HepG2 (cell line): ENCODE results near the gene ATP8B1. TPM values are rescaled to one million over a fixed set of nuclear protein-coding genes. Genes with fewer than 3 reads are reported as not detected.
A peak's percentile ranks its signal among the peaks of the same experiment; 100 is the strongest.

Source experiments
- ATAC-seq: fragments of 200-7000 bp; cut with Tn5 transposase; 3 replicates; pipeline ENCODE4 v1.9.1; 2020; ENCODE audit warnings: mild to moderate bottlenecking, moderate library complexity
- BruUV-seq: library from RNA; stranded (reverse); fragments of 400-500 nt; replicated peaks from 2 replicates; lab custom pipeline; 2021; lab: Mats Ljungman, UMichigan
- CTCF ChIA-PET: fragments of 300-600 bp; formaldehyde crosslinking; extraction: SDS; loops from one replicate; lab custom pipeline; 2021; ENCODE audit warnings: low total read pairs, inconsistent platforms, low intra/inter-chr PET ratio; lab: Yijun Ruan, JAX
- POLR2A ChIA-PET: fragments of 350-600 bp; sonication (Branson Sonifier 250); formaldehyde crosslinking; loops from one replicate; lab custom pipeline; 2020; ENCODE audit warnings: antibody characterized with exemption, inconsistent platforms; lab: Yijun Ruan, JAX
- DNase-seq: peaks from one replicate; pipeline ENCODE4 v3.0.0-alpha.2; 2015; ENCODE audit warnings: low spot score
- FAIRE-seq: peaks from 3 replicates; lab custom pipeline; 2011; peaks lifted over from hg19 to GRCh38; lab: Jason Lieb, UNC
- H2AFZ ChIP-seq: one replicate; pipeline ENCODE4 v1.6.1; 2011; ENCODE audit warnings: low read length, inconsistent platforms
- H3K27ac ChIP-seq: fragments of 300-600 bp; 3 replicates; pipeline ENCODE4 v1.8.0; 2011; ENCODE audit warnings: mixed run types, mild to moderate bottlenecking, mixed read lengths, low read length, inconsistent platforms; ENCODE audit not compliant: insufficient read depth; ENCODE audit errors: extremely low read length
- H3K27me3 ChIP-seq, 2 experiments: fragments of 200-600 bp in 1 of 2; 2 replicates in 1 of 2; 3 replicates in 1 of 2; pipeline versions ENCODE4 v1.6.0 to v1.8.0; 2011; ENCODE audit warnings: low read length in 2 of 2, mild to moderate bottlenecking in 2 of 2, moderate library complexity in 2 of 2, inconsistent platforms in 1 of 2; ENCODE audit not compliant: insufficient read depth in 2 of 2, control insufficient read depth in 1 of 2
- H3K36me3 ChIP-seq, 2 experiments: fragments of 200-600 bp in 1 of 2; replicated peaks in 1 of 2; 2 replicates in 1 of 2; 3 replicates in 1 of 2; pipeline versions ENCODE4 v1.5.1 to v1.8.0; 2011; ENCODE audit warnings: low read length in 2 of 2, inconsistent platforms in 1 of 2; ENCODE audit not compliant: insufficient read depth in 2 of 2, control insufficient read depth in 1 of 2
- H3K4me1 ChIP-seq: 2 replicates; pipeline ENCODE4 v1.5.1; 2012; ENCODE audit warnings: low read length, inconsistent platforms; ENCODE audit not compliant: insufficient read depth
- H3K4me2 ChIP-seq: 2 replicates; pipeline ENCODE4 v1.6.0; 2011; ENCODE audit warnings: low read depth, low read length, inconsistent platforms
- H3K4me3 ChIP-seq, 3 experiments: fragments of 200-600 bp in 1 of 3; sonication (generic), shearing (Covaris generic) in 1 of 3; replicated peaks in 1 of 3; 2 replicates each; pipeline ENCODE4 v1.5.1; 2011 to 2016; ENCODE audit warnings: low read length in 3 of 3, inconsistent platforms in 2 of 3, low read depth in 2 of 3, mild to moderate bottlenecking in 2 of 3, control low read depth in 1 of 3, mixed read lengths in 1 of 3; ENCODE audit not compliant: insufficient read depth in 1 of 3
- H3K79me2 ChIP-seq: one replicate; pipeline ENCODE4 v1.6.1; 2011; ENCODE audit warnings: low read length, inconsistent platforms; ENCODE audit not compliant: insufficient read depth
- H3K9ac ChIP-seq: 2 replicates; pipeline ENCODE4 v1.6.0; 2011; ENCODE audit warnings: mild to moderate bottlenecking, low read depth, low read length, inconsistent platforms; ENCODE audit not compliant: insufficient read depth
- H3K9me3 ChIP-seq: 2 replicates; pipeline ENCODE4 v1.5.1; 2012; ENCODE audit warnings: mild to moderate bottlenecking, low read length
- H4K20me1 ChIP-seq: 2 replicates; pipeline ENCODE4 v1.6.0; 2011; ENCODE audit warnings: inconsistent platforms, mild to moderate bottlenecking, low read length, moderate library complexity; ENCODE audit not compliant: insufficient read depth
- HNF4G ChIP-seq, 2 experiments: sonication (generic) in 1 of 2; formaldehyde crosslinking in 1 of 2; IDR thresholded peaks; 2 replicates each; pipeline versions ENCODE4 v1.4.0 to v1.6.1; 2011 to 2020; ENCODE audit warnings: borderline replicate concordance in 2 of 2, low read depth in 2 of 2, mild to moderate bottlenecking in 2 of 2, low read length in 1 of 2, missing genetic modification reagents in 1 of 2, moderate library complexity in 1 of 2
- HNRNPLL ChIP-seq: fragments of 200-400 bp; formaldehyde crosslinking; IDR thresholded peaks from 2 replicates; pipeline ENCODE4 v1.6.1; 2017; ENCODE audit warnings: mild to moderate bottlenecking, low read depth, low read length; ENCODE audit not compliant: poor library complexity, severe bottlenecking
- JARID2 ChIP-seq: sonication (generic); formaldehyde crosslinking; IDR thresholded peaks from 2 replicates; pipeline ENCODE4 v1.8.1; 2023; ENCODE audit warnings: missing genetic modification reagents, inconsistent platforms; ENCODE audit not compliant: insufficient replicate concordance
- PTBP1 ChIP-seq: fragments of 200-400 bp; formaldehyde crosslinking; IDR thresholded peaks from 2 replicates; pipeline ENCODE4 v1.6.1; 2018; ENCODE audit warnings: low read length, low read depth; ENCODE audit not compliant: poor library complexity, severe bottlenecking
- RNF219 ChIP-seq: sonication (generic); formaldehyde crosslinking; IDR thresholded peaks from 2 replicates; pipeline ENCODE4 v1.5.0; 2020; ENCODE audit warnings: mild to moderate bottlenecking, missing genetic modification reagents
- SIN3A ChIP-seq: IDR thresholded peaks from 2 replicates; pipeline ENCODE4 v1.6.1; 2011; ENCODE audit warnings: low read depth, mild to moderate bottlenecking, control low read depth, low read length, borderline replicate concordance
- STAT6 ChIP-seq: sonication (generic); formaldehyde crosslinking; IDR thresholded peaks from 2 replicates; pipeline ENCODE4 v1.4.0; 2020; ENCODE audit warnings: missing genetic modification reagents, mild to moderate bottlenecking, borderline replicate concordance
- ZBTB39 ChIP-seq: sonication (generic); formaldehyde crosslinking; IDR thresholded peaks from 2 replicates; pipeline ENCODE4 v1.5.0; 2020; ENCODE audit warnings: missing genetic modification reagents
- ZFY ChIP-seq: sonication (generic); formaldehyde crosslinking; IDR thresholded peaks from 2 replicates; pipeline ENCODE4 v1.4.0; 2020; ENCODE audit warnings: missing genetic modification reagents
- ZGPAT ChIP-seq: IDR thresholded peaks from 2 replicates; pipeline ENCODE4 v1.6.1; 2016; ENCODE audit warnings: mild to moderate bottlenecking
- ZNF225 ChIP-seq: sonication (generic); formaldehyde crosslinking; IDR thresholded peaks from 2 replicates; pipeline ENCODE4 v1.4.0; 2020; ENCODE audit warnings: mild to moderate bottlenecking, missing genetic modification reagents
- WGBS: methylation state at CpG from one replicate; pipeline ENCODE4 v1.1.6; 2017; ENCODE audit warnings: low lambda C conversion rate; 5-methylcytosine and 5-hydroxymethylcytosine counted together
- in situ Hi-C: cut with HindIII; loops from 2 replicates; pipeline ENCODE4 v1.10.0; 2017; ENCODE audit warnings: low pct_unique_long_range_greater_than_20kb; ENCODE audit not compliant: extremely low pct_ligation_motif_present
- intact Hi-C: fragments of 100-400 bp; cut with micrococcal nuclease; formaldehyde crosslinking; loops from one replicate; pipeline ENCODE4 v1.10.0; 2022; ENCODE audit not compliant: unreplicated experiment
- polyA plus RNA-seq, 8 experiments: library from polyadenylated mRNA; depleted of rRNA in 3 of 8; stranded (reverse) in 7 of 8; unstranded in 1 of 8; fragments of >200 nt; fragmentation: Illumina TruSeq in 4 of 8; extraction: Trizol in 4 of 8; gene quantifications; 2 replicates each; pipeline versions ENCODE4 v1.2.1 to v1.2.3, GENCODE V29; 2011 to 2016; ENCODE audit warnings: low read depth in 4 of 8, missing spikeins in 1 of 8, mixed read lengths in 1 of 8; ENCODE audit not compliant: insufficient read depth in 1 of 8
- total RNA-seq, 5 experiments: library from RNA; depleted of rRNA; stranded (reverse); fragments of >200 nt; fragmentation: Illumina TruSeq; extraction: Trizol; gene quantifications; 2 replicates each; pipeline ENCODE4 v1.2.3, GENCODE V29; 2016; ENCODE audit warnings: low read depth in 1 of 5

The ATP8B1 gene
- total and polyA plus RNA-seq, 2 of the 13 experiments (the other 11 are each of a cell fraction or from before 2014, with no cell fraction given) = 2.8 to 4.0 TPM

GRCh38 chr18:57798713-57799373 lies 4.3 kb downstream of the ATP8B1 start (continued):
- TF ChIP-seq HNF4G (IDR thresholded peaks at IDR 0.05; ENCODE audit: borderline replicate concordance, low read depth, low read length) (peak; percentile 73), HNF4G (CRISPR knock-in tag; IDR thresholded peaks at IDR 0.05; ENCODE audit: borderline replicate concordance, low read depth) (no peak), ZBTB39 (CRISPR knock-in tag) (0 out of 2 replicates have a peak, but pooled peaks have one; percentile 31)

GRCh38 chr18:57797209-57797651 lies 5.9 kb downstream of the ATP8B1 start:
- Histone ChIP-seq H3K27ac (peak overlapping the region; percentile 74), H4K20me1 (no peaks in the 10 kb centered on the region), H2AFZ (no peak overlapping the region), H3K27me3 (no peaks in the 10 kb centered on the region; a peak in 1 of 5 replicates), H3K9me3 (no peaks in the 10 kb centered on the region), H3K79me2 (peaks cover 21% of the 10 kb centered on the region), H3K9ac (peak overlapping the region; percentile 19; the same call in 1 of the 2 replicates), H3K36me3 (no peaks in the 10 kb centered on the region), H3K4me1 (peaks cover 88% of the 10 kb centered on the region), H3K4me2 (peak overlapping the region; percentile 62), H3K4me3 (peak overlapping the region in 1 of 3 experiments; percentile 34; a peak in 2 of 6 replicates)
- ChIA-PET CTCF (no interaction called here), POLR2A (interaction anchor here (0.7 to 2.1 kb wide), 9 partner anchors 8 to 103 kb away, joined by 3 to 9 read pairs (median 3); no protein-coding TSS in a partner anchor)
- peak; percentile 93 for DNase-seq
- in situ Hi-C loops = no loop called here
- peak; percentile 92 for ATAC-seq
- peak; percentile 98 for FAIRE-seq
- intact Hi-C loops = loop anchor here (5.0 kb wide), 1 partner anchor 85 kb away; no protein-coding TSS in a partner anchor
- no TSS peak for BruUV-seq
- 0% methylated on average over 1 of the region's 3 CpGs for WGBS
- TF ChIP-seq RNF219 (CRISPR knock-in tag) = no peak
- TF ChIP-seq SIN3A = 0 out of 2 replicates have a peak, but pooled peaks have one; percentile 62
- no peak for TF ChIP-seq PTBP1
- TF ChIP-seq STAT6 (CRISPR knock-in tag) = no peak
- peak; percentile 12; the same call in 1 of the 2 replicates for TF ChIP-seq ZFY
- no peak for TF ChIP-seq JARID2 (CRISPR knock-in tag)
- no peak for TF ChIP-seq HNRNPLL
- TF ChIP-seq ZNF225 = no peak
- TF ChIP-seq ZGPAT (CRISPR knock-in tag) = peak; percentile 83
